Glomerular visceral epithelial cell (primary cell): ENCODE results near the gene COL4A1.

Source experiments
- DNase-seq: peaks from one replicate; pipeline ENCODE4 v3.0.0-alpha.2; 2016; ENCODE audit errors: extremely low spot score

Gene COL4A1

GRCh38 chr13:110309661-110310524 is 2.9 kb upstream of the COL4A1 start:
- DNase-seq, result no peak

- DNase-seq, result no peak
These were observed 1.9 kb upstream of the COL4A1 start for GRCh38 chr13:110308656-110309359.

GRCh38 chr13:110307767-110308655 is 1.1 kb upstream of the COL4A1 start:
- DNase-seq, result peak; percentile 70

- peak; percentile 42 for DNase-seq
These were observed 507 bp downstream of the COL4A1 start for GRCh38 chr13:110306340-110306959.

GRCh38 chr13:110305949-110306339 is 1.0 kb downstream of the COL4A1 start:
- DNase-seq, result peak; percentile 42

GRCh38 chr13:110305544-110305943 is 1.4 kb downstream of the COL4A1 start:
- DNase-seq, result no peak

- DNase-seq, result no peak
These were observed 2.0 kb downstream of the COL4A1 start for GRCh38 chr13:110305001-110305400.

- peak; percentile 69 for DNase-seq
These were observed 2.7 kb downstream of the COL4A1 start for GRCh38 chr13:110304256-110304655.

GRCh38 chr13:110303644-110304043 is 3.3 kb downstream of the COL4A1 start:
- no peak for DNase-seq

GRCh38 chr13:110302997-110303396 is 4.0 kb downstream of the COL4A1 start:
- DNase-seq, result peak; percentile 78

GRCh38 chr13:110301606-110302553 is 5.1 kb downstream of the COL4A1 start:
- DNase-seq, result peak; percentile 79

GRCh38 chr13:110301083-110301482 is 5.9 kb downstream of the COL4A1 start:
- DNase-seq, result no peak

- no peak for DNase-seq
These were observed 6.7 kb downstream of the COL4A1 start for GRCh38 chr13:110300090-110300815.

- no peak for DNase-seq
These were observed 7.6 kb downstream of the COL4A1 start for GRCh38 chr13:110299283-110299840.

- no peak for DNase-seq
These were observed 8.3 kb downstream of the COL4A1 start for GRCh38 chr13:110298505-110299282.

GRCh38 chr13:110297766-110298504 is 9.0 kb downstream of the COL4A1 start:
- DNase-seq, result no peak

GRCh38 chr13:110297011-110297410 is 9.9 kb downstream of the COL4A1 start:
- no peak for DNase-seq

- no peak for DNase-seq
These were observed 12.3 kb downstream of the COL4A1 start for GRCh38 chr13:110294622-110295021.
